Chondrocyte (in vitro differentiated cells): ENCODE data around the gene SLC22A31. TPM values are rescaled to one million over a fixed set of nuclear protein-coding genes. Genes with fewer than 3 reads are reported as not detected.
"Not testable (repeated sequence)": the region's sequence is repeated elsewhere in the genome, so short reads cannot be mapped to it uniquely, and the experiment has no call there.

Source experiments
- DNase-seq: peaks from one replicate; pipeline ENCODE4 v3.0.0; 2021; ENCODE audit warnings: mixed read lengths, low spot score
- H3K27ac Mint-ChIP-seq: one replicate; pipeline ENCODE4 v1.8.0; 2021; ENCODE audit warnings: mild to moderate bottlenecking, moderate library complexity, mixed read lengths; ENCODE audit not compliant: unreplicated experiment
- H3K27me3 Mint-ChIP-seq: 2 replicates; pipeline ENCODE4 v1.8.0; 2021; ENCODE audit warnings: low read depth, mixed read lengths
- H3K36me3 Mint-ChIP-seq: 2 replicates; pipeline ENCODE4 v1.8.0; 2021; ENCODE audit warnings: low read depth, mixed read lengths
- H3K4me1 Mint-ChIP-seq: 2 replicates; pipeline ENCODE4 v1.8.0; 2021; ENCODE audit warnings: low read depth, mild to moderate bottlenecking, mixed read lengths
- H3K4me3 Mint-ChIP-seq: one replicate; pipeline ENCODE4 v1.8.0; 2021; ENCODE audit warnings: mild to moderate bottlenecking, moderate library complexity, mixed read lengths; ENCODE audit not compliant: unreplicated experiment
- H3K9me3 Mint-ChIP-seq: 2 replicates; pipeline ENCODE4 v1.8.0; 2021; ENCODE audit warnings: low read depth, mixed read lengths
- CTCF ChIP-seq: fragments of 200-600 bp; sonication (generic); IDR thresholded peaks from 2 replicates; pipeline ENCODE4 v1.5.0; 2021; ENCODE audit warnings: antibody characterized with exemption, mild to moderate bottlenecking, moderate library complexity
- long read RNA-seq: library from polyadenylated mRNA; stranded (forward); transcript quantifications from one replicate; pipeline ENCODE4 v2.0.0, GENCODE V29; 2021
- total RNA-seq: library from RNA; stranded (reverse); gene quantifications from 3 replicates; pipeline ENCODE4 v1.2.1, GENCODE V29; 2021

SLC22A31 gene
- total RNA-seq, result 0.40 to 0.94 TPM in 2 of 3 replicates, not detected in the other
- long read RNA-seq, partial matches to known transcripts, result 0 of 1 reads
- long read RNA-seq, other reads (novel, unspliced or antisense), result 1 of 1 reads

- peak within 1 kb of the TSS; percentile 40 for H3K4me3 Mint-ChIP-seq
- peaks cover 33% of the 10 kb centered on the region for H3K27me3 Mint-ChIP-seq
- H3K9me3 Mint-ChIP-seq, result peaks cover 9% of the 10 kb centered on the region
- TF ChIP-seq CTCF, result no peak
- H3K4me1 Mint-ChIP-seq, result peaks cover 7% of the 10 kb centered on the region
- DNase-seq, result peak; percentile 88
- peaks cover 3% of the 10 kb centered on the region for H3K36me3 Mint-ChIP-seq
- no peak within 1 kb of the TSS for H3K27ac Mint-ChIP-seq
These were observed at the start of gene SLC22A31 for GRCh38 chr16:89200124-89200849. TSS of gene SLC22A31 (minus strand) at chr16:89200537. CDS start at chr16:89200501, 36 bp downstream.

GRCh38 chr16:89248196-89248982, 48.1 kb upstream of the SLC22A31 start:
- H3K27me3 Mint-ChIP-seq, result no peaks in the 10 kb centered on the region
- TF ChIP-seq CTCF, result no peak
- peaks cover 8% of the 10 kb centered on the region for H3K9me3 Mint-ChIP-seq
- H3K4me1 Mint-ChIP-seq, result peaks cover 7% of the 10 kb centered on the region
- no peak overlapping the region for H3K27ac Mint-ChIP-seq
- peaks cover 3% of the 10 kb centered on the region for H3K36me3 Mint-ChIP-seq
- peak overlapping the region; percentile 62 for H3K4me3 Mint-ChIP-seq
- no peak for DNase-seq

- not testable (repeated sequence) for DNase-seq, H3K27ac Mint-ChIP-seq, H3K36me3 Mint-ChIP-seq, H3K9me3 Mint-ChIP-seq, H3K4me1 Mint-ChIP-seq, H3K27me3 Mint-ChIP-seq
- H3K4me3 Mint-ChIP-seq, result peak overlapping the region; percentile 62
These were observed 47.4 kb upstream of the SLC22A31 start for GRCh38 chr16:89247734-89248075.

DNA sequence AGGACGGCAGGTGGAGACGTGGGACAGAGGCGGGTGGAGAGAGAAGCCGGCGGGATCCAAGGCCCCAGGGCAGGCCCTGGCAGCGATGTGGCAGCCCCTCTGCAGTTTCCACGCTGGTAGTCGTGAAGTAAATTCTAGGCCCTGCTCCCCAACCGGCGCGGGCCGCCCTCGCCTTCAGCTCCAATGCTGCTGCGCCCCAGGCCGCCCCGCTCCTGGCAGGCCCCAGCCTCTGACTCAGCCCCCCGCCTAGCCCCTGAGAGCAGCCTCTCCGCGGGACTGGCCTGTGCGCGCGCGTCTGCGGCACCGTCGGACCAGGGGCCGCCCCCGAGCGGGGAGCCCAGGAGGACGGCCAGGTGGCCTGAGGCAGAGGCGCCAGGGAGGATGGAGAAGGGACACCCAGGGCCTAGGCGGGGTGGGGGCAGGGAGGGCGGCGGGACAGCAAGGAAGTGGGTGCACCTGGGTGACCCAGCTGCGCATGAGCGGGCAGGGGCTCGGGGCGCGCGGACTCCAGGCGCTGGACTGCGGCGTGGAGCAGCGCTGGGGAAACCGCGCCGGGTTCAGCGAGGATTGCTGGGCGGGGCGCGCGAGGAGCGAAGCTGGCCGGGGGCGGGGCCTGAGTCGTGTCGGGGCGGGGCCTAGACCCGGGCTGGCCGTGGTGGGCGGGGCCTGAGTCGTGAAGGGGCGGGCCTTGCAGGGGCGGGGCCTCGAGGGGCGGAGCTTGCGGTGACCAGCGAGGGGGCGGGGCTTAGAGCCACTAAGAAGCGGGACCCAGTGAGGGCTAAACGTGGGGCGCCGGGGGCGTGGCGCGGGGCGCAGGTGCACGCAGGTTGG, 46.8 kb upstream of the SLC22A31 start:
- peaks cover 7% of the 10 kb centered on the region for H3K4me1 Mint-ChIP-seq
- H3K9me3 Mint-ChIP-seq, result peaks cover 8% of the 10 kb centered on the region
- H3K4me3 Mint-ChIP-seq, result peak overlapping the region; percentile 68
- H3K27ac Mint-ChIP-seq, result no peak overlapping the region
- no peak for DNase-seq
- H3K36me3 Mint-ChIP-seq, result peaks cover 3% of the 10 kb centered on the region
- no peaks in the 10 kb centered on the region for H3K27me3 Mint-ChIP-seq
- peak; percentile 50 for TF ChIP-seq CTCF

DNA sequence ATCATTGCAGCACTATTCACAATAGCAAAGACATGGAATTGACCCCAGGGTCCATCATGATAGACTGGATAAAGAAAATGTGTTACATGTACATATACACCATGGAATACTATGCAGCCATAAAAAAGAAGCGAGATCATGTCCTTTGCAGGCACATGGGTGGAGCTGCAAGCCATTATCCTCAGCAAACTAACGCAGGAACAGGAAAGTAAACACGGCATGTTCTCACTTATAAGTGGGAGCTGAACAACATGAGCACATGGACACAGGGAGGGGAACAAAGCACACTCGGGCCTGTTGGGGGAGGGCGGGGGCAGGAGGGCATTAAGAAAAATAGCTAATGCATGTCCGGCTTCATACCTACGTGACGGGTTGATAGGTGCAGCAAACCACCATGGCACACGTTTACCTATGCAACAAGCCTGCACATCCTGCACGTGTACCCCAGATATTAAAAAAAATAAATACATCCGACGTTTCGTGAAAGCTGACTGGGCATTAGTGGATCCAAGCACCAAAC, 46.1 kb upstream of the SLC22A31 start:
- Mint-ChIP-seq H3K27me3 (no peaks in the 10 kb centered on the region), H3K27ac (no peak overlapping the region), H3K36me3 (peaks cover 3% of the 10 kb centered on the region), H3K9me3 (peaks cover 8% of the 10 kb centered on the region), H3K4me3 (peak overlapping the region; percentile 68), H3K4me1 (peaks cover 12% of the 10 kb centered on the region)
- TF ChIP-seq CTCF, result no peak
- DNase-seq, result no peak
